Activated CD8-positive, alpha-beta memory T cell treated with anti-CD3 and anti-CD28 coated beads for 24 hours (primary cell): ENCODE results near the gene PTDSS2.
"Not testable (repeated sequence)": the region's sequence is repeated elsewhere in the genome, so short reads cannot be mapped to it uniquely, and the experiment has no call there.

ENCODE experiments used
- DNase-seq: peaks from one replicate; pipeline ENCODE4 v3.0.0-alpha.2; 2020

PTDSS2 gene

DNA sequence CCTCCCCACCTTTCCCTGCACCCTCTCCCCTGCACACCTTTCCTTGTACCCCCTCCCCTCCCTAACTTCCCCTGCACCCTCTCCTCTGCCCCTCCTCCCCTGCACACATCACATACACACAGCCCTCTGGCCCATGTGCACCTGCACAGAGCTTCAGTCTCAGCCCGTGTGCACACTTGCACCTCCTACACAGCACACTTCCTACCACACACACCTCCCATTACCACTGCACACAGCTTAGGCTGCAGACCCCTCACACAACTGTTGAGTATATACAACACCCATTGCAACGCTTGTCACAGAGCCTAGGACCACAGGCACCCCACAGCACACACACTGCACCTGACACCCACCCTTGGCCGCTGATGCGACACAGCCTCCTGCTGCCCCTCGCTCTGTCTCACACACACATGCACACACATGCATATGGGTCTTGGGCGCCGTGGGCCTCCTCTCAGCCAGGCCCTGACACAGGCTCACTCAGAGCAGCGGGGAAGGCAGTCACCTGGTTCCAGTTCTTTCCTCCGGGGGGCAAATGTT, 35.7 kb upstream of the PTDSS2 start:
- DNase-seq, result no peak

DNA sequence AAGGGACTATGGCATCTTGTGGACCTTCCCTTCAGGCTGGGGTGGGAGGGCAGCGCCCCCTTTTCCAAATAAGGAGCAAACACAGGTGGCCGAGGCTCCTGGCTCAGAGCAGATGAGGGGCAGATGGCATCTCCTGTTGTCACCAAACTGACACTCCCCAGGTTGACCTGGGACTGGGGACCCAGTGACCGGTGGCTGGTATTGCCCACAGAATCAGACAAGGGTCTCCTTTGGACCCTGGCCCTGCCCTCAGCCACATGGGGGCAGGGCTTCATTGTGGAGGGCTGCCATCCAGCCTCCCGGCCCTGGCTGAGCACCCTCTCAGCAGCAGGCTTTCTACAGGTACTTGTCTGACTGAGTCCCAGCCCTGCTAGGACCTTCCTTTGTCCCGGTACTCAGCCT, 34.4 kb upstream of the PTDSS2 start:
- DNase-seq, result no peak

DNA sequence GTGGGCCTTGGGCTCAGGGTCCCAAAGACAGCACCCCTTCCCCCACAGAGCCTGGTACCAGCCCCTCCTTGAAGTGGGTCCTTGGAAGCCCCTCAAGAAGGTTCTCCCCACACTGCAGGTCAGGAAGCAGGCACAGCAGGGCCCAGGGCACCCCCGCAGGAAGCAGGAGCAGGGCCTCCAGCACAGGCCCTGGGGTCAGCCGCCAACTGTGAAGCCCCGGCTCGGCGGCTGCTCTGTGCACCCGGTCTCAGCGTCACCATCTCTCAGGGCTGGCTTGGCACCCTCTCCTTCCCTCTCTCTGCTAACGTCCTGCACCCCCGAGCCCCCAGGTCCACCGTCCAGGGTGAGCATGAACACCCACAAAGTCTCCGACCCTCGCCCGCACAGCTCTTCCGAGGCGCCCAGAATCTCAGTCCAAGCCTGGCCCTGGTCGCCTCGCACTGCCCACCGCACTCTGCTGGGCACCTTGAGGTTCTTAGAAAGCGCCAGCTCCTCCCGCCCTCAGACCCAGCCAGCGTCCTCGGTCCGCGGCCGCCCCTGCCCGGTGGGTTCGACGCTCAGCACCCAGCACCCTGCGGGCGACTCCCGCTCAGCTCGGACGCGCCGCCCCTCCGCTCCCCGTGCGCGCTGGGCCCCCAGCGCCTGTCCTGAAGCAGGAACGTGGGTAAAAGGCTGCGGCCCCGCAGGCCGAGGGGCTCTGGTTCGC, 33.9 kb upstream of the PTDSS2 start:
- no peak for DNase-seq

DNA sequence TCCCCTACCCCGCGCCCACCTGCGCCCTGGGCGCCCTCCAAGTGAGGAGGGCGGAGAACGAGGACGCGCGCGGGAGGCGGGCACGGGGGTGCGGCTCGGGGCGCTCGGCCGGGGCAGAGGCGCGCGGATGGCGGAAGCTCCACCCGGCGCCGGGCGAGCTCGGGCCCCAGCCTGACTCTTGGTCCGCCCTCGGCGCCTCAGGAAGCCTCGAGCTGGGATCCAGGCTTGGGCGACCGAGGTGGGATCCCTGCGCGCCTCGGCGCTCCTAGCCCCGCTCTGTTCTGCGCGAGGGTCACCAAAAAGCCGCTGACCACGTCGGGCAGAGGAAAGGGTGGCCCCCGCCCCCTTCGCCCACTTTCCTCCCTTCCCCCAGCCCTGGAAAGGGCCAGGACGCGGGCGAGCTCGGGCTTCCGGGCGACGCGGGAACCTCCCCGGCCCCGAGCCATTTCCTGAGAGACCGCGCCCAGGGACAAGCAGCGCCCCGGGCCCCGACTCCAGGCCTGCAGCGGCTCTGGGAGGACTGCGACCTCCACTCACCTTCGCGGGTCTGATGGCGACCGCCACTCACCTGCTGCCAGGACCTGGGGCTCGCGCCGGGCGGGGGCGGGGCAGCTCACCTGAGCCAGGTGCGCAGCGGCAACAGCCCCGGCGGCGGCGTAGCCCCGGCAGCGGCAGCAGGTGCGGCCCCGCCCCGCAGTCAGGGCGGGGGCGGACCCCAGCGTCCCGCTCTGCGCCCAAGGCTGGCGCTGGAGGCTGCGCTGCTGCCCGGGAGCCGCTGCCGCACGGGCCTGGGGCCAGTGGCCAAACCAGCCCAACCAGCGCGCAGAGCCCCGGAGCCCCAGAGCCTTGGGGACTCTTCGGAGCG, 33.1 kb upstream of the PTDSS2 start:
- peak; percentile 80 for DNase-seq

DNA sequence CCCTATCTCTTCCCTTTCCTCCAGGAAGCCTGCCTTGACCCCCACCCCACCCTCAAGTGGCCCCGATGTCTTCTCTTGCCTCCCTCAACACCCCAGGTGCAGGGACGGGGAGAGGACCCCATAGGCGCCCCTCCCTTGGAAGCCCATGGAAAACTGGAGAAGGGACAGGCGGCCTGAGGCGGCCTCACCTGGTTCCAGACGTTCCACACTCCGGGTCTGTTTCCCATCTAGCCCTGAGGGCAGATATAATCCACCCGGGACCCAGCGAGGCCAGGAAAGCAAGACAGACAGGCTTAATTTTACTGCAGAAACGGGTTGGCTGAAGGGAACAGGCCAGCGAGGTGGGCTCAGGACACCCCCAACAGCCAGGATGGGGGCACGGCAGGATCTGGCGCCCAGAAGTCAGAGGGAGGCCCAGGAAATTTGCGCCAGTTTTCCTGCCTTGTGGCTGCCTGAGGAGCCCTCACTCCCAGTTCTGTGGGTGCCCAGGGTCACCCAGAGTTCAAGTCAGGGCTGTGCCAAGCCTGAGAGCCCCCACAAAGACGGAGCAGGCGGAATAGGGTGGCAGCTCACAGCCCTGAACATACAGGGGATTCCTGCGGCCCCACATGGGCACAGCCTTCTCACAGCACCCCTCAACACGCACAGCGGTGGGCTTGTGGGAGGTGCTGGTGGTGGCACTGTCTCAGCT, 32.3 kb upstream of the PTDSS2 start:
- no peak for DNase-seq

DNA sequence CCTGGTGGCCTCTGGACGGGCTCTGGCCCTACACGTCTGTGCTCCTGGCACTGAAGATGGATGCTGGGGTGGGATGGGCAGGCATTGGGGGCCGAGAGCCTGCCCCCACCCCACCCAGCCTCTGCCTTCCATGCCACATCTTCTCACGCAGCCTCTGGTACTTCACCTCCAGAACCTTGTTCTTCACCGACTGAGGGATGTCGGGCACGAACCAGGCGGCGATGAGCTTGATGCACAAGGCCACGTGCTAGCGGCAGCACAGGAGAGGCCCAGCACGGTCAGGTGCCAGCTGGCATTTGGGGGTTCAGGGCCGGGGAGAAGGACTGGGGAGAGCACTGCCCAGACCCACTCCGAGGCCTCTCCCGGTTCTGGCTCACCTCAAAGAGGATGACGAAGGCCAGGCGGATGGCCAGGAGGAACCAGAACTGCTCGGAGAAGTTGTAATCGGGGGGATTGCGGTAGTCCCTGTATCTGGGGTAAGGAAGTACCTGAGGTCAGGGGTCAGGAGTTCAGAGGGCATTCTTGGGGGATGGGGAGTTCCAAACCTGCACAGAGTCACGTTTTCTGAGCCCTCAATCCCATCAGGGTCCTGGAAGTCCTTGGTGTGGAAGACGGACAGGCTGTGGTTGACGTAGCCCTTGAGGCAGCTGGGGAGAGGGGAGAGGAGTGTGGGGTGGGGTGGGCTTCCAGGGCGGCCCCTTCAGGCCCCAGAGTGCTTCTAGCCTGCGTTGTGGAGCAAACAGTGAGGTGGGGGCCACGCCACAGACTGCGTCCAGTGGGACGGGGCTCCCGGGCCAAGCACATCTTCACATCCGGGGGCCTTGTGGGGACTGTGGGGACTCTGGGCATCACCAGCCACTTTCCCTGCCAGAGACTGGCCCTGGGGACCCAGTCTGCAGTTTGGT, 31.5 kb upstream of the PTDSS2 start:
- no peak for DNase-seq

DNA sequence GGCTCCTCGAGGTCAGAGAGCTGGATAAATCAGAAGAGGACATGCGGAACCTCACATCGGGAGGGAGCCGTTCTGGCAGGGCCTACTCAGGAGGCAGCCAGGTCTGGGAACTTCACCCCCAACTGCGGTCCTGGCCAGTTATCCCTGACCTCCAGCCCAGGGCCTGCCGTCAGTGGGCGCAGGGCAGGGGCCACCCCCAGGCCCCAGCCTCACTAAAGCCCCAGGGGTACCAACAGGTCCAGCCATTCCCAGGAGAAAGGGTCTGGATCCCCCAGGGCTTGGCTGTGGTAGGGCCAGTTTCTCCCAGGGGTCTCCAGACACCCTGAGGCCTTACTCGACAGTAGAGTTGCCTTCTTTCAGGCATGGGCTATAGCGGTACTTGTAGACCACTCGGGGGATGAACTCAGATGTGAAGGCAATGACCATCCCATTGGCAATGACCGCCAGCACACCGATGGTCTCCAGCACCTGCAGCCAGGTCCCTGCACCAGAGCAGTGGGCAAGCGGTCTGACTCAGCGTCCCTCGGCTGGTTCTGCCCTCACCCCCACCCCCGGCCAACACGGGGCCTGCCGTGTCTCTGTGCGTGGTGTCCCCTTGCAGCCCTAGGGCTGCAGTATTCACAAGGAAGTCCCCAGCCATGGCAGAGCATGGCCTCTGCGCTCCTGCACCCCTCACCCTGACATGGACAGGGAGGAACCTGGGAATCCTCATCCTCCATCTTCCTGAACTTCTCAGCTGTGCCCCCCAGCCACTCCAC, 30.7 kb upstream of the PTDSS2 start:
- no peak for DNase-seq

DNA sequence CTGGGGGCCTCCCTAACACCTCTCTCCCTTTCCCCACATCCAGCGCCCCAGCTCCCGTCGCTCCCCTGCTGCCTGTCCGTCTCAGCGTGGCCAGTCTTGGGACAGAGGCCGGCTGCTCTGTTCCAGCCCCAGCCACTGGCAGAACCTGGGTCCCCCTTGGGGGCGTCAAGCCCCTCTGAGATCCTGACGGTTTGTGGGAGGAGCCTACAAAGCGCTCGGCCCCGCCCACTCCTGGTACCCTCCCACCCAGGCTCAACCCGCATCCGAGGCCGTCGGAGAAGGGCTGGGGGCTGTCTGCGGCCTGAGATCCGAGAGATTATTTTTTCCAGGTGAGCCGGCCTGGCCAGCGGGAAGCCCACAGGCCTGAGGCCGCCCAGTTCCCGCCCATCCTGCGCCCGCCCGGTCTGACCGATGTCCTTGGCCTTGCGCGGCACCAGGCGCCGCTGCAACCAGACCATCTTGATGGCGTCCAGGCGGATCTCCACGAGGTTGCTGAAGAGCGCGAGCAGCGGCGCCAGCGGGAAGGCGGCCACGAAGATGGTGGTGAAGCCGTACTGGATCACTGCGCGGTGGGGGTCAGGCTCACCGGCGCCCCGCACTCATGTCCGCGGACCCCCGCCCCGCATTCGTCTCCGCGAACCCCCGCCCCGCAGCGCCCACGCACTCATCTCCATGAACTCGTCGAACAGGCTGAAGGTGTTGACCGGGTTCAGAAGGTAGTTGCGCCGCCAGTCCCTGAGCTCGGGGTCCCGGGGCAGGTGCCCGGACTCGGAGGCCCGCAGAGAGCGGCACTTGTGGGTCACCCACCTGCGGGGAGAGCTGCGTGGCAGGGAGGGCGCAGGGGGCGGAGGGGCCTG, 29.8 kb upstream of the PTDSS2 start:
- DNase-seq, result peak; percentile 52

DNA sequence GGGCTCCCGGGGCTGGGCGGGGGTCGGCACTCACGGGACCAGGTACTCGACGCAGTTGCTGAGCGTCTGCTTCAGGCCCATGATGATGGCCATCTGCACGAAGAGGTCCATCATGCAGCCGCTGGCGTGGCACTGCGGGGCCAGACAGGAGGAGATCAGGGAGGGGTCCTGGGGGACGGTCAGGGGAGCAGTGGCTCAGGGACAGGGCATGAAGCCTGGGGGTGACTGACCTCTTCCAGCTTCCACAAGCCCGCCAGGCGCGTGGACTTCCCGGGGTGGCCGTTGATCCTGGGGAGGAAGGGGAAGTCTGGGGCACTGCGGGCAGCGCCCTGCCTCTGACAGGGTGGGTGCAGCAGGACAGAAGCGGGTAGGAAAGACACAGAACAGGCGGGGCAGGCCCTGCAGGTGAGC, 29.2 kb upstream of the PTDSS2 start:
- DNase-seq, result peak; percentile 40

DNA sequence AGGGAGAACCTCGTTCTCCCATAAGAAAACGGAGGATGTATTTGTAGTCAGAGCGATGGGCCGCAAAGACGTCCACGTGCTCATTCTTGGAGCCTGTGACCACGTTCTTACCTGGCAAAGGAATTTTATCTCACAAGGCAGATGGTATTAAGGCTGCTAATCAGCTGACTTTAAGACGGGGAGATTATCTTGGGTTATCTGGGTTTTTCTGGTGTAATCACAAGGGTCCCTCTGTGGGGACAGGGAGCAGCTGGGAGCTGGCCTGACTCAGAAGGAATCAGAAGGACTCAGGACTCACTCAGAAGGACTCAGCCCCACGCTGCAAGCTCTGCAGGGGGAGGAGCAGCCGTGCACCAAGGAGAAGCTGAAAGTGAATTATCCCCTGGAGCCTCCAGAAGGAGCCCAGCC, 27.8 kb upstream of the PTDSS2 start:
- DNase-seq, result no peak

DNA sequence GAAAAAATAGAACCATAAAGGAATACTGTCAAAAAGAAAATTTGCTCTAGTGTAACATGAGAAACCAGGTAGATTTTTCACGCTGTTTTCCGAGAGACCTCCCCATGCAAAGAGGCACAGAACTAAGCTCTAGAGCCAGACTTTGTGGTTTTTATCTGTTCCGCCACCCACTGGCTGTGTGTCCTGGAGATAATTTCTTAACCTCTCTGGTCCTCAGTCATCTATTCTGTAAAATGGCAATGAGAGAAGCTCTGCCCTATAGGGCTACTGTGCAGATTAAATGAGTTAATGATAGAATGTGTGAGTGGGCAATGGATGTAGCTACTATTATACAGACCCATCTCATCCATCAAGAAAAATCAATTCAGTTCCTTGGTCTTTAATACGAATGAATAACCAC, 25.8 kb upstream of the PTDSS2 start:
- DNase-seq, result no peak

DNA sequence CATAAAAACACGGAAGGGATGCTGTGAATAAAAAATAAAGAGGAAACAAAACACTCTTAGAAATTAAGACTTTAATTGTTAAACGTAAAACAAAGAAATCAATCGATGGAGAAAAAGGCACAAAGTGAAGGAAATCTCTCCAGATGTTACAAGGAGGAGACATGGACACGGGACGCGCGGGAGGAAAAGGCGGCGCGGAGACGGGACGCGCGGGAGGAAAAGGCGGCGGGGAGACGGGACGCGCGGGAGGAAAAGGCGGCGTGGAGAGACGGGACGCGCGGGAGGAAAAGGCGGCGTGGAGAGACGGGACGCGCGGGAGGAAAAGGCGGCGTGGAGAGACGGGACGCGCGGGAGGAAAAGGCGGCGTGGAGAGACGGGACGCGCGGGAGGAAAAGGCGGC, 25.3 kb upstream of the PTDSS2 start:
- not testable (repeated sequence) for DNase-seq

DNA sequence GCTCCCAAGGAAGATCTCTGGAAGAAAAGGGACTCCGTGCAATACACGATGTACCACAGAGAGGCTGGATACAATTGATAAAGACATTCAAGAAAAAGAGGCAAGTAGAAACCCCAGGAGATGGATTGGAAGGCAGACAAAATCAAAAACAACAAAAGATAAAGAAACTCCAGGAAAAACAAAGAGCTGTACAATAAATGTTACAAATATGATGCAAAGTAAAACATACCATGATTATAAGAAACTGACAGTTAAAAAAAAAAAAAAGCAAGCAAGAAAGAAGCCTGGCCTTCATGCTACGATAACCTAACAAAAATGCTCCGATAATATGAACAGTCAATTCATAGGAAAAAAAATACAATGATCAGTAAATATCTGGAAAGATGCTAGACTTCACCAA, 24.8 kb upstream of the PTDSS2 start:
- DNase-seq, result no peak

DNA sequence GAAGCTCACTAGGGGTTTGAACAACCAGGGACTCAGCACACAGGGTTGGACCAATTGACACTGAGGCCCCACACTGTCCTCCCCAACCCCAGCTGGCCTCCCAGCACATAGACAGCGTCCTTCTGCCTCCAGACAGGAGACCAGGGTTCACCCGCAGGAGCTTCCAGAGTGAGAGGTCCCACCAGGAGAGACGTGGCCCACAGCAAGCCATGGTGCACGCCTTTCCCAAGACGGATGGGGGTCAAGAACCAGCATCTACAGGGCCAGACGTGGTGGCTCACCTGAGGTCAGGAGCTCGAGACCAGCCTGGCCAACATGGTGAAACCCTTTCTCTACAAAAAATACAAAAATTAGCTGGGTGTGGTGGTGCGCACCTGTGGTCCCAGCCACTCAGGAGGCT, 23.2 kb upstream of the PTDSS2 start:
- no peak for DNase-seq

DNA sequence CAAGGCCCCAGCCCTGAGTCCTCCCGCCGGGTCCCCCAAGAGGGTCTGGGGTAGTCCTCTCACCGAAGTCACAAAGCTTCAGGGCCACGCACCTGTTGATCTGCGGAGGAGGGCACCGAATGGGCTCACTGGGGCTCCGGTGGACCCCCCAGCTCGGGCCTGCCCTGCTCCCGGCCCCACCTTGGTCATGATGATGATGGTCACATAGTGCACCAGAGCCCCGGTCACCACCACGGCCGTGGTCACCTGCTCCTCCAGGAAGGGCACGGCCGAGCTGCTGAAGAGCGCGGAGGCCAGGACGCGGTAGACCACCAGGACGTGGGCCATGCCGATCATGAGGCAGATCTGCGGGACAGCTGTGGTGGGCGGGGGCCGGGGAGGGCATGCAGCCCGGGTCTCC, 21.8 kb upstream of the PTDSS2 start:
- no peak for DNase-seq

DNA sequence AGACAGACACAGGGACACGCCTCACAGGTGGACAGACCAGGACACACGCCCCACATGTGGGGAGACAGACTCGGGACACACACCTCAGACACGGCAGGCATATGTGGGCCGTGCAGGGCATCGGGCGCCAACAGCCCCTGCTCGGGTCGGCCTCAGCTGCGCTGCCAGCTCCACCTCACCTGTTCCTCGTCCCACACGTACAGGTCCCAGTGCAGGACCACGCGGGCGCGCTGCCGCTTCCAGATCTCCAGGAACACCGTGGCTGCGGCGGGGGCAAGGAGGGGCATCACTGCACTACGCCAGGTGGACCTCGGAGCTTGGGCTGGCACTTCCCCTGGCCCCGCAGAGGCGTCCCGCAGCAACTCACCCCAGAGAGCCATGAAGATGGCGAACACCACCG, 20.7 kb upstream of the PTDSS2 start:
- DNase-seq, result no peak

DNA sequence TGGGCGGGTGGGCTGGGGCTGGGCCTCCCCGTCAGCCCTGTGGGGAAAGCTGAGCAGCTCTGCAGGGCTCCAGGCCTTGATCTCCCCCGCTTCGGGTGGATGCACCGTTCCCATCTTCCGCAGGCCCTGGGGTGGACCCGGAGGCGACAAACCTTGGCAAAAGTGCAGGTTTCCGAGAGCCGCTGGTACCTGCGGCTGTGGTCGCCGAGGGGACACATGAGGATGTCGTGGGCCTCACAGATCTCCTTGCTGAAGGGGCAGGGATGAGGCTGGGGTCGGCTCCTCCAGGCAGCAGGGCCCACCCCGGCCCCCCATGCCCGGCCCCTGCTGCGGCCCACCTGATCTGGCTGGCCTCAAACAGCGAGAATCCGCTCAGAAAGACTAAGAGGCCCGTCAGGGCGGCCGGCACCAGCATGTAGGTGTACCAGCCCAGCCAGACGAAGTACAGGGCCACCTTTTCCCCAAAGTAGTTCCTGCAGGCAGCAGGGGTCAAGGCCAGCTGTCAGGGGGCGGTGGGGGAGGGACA, 20.1 kb upstream of the PTDSS2 start:
- DNase-seq, result no peak

DNA sequence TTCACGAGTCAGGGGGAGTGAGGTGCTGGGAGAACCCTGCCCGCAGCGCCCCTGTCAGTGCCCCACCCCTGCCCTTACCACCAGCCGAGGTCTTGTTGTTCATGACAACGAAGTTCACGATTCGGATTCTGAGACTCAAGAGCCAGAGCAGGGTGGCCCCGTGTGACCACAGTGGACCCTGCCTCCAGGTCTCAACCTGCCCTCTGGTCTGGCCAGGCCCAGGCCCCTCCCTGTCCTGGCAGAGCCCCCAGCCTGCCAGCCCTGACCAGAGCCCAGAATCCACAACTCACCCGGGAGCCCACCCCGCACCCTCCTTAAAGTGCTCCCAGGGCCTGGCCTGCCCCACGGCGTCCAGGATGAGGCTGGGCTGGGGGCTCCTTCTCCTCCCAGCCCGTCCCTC, 18.2 kb upstream of the PTDSS2 start:
- DNase-seq, result no peak

DNA sequence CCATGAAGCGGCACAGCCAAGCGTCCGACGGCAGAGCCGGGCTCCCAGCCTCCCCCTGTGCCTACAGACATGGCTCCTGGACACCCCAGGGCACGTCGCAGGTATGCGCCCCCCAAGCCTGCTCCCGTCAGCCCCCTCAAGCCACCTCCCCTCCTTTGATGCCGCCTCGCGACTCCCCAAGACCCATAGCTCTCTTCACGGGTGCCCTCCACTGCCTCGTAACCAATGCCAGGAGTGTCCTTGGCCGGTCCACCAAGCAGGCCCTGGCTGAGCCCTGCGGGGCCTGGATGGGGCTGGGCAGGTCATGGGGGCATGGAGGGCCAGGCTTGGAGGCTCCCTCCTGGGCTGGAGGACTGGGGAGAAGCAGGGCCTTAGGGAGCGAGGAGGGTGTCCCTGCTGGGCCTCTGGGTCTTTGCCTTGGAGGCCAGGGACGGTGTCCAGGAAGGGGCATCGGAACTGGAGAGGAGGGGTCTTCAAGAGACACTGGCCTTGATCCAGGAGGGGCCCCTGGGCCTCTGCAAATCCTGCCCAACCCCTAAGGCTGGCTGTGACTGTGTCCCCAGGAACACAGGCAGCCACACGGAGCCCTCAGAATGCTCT, 17.5 kb upstream of the PTDSS2 start:
- DNase-seq, result no peak

DNA sequence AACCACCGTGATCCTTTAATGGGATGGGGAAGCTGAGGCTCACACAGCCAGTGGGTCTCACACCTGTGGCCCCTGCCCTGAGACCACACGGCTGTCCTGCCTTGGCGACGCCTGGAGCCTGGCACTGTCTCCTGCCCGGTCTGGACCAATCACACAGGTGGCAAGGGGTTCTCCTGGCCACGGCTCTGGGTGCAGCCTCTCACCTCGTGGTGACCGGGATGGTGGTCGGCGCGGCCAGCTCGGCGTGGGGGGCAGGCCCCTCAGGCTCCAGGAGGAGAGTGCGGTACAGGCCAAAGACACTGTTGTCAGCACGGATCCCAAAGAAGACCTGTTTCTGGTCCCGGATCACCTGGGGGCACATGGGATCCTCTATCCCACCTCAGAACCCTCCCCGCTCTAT, 17.0 kb upstream of the PTDSS2 start:
- no peak for DNase-seq
